Endothelial cell (in vitro differentiated cells): ENCODE data around the gene ESYT1. TPM values are rescaled to one million over a fixed set of nuclear protein-coding genes. Genes with fewer than 3 reads are reported as not detected.

Experiments
- DNase-seq: peaks from one replicate; pipeline ENCODE4 v3.0.0; 2021; ENCODE audit warnings: low spot score
- H3K27ac Mint-ChIP-seq: one replicate; pipeline ENCODE4 v1.8.0; 2021; ENCODE audit warnings: mixed read lengths, inconsistent platforms; ENCODE audit not compliant: unreplicated experiment
- H3K27me3 Mint-ChIP-seq: one replicate; pipeline ENCODE4 v1.8.0; 2021; ENCODE audit warnings: mild to moderate bottlenecking, moderate library complexity, mixed read lengths, inconsistent platforms; ENCODE audit not compliant: unreplicated experiment
- H3K36me3 Mint-ChIP-seq: one replicate; pipeline ENCODE4 v1.8.0; 2021; ENCODE audit warnings: mild to moderate bottlenecking, low read depth, mixed read lengths, inconsistent platforms; ENCODE audit not compliant: unreplicated experiment
- H3K4me1 Mint-ChIP-seq: one replicate; pipeline ENCODE4 v1.8.0; 2021; ENCODE audit warnings: mild to moderate bottlenecking, mixed read lengths, inconsistent platforms; ENCODE audit not compliant: unreplicated experiment
- H3K4me3 Mint-ChIP-seq: one replicate; pipeline ENCODE4 v1.8.0; 2021; ENCODE audit warnings: mild to moderate bottlenecking, mixed read lengths, inconsistent platforms; ENCODE audit not compliant: unreplicated experiment
- H3K9me3 Mint-ChIP-seq: one replicate; pipeline ENCODE4 v1.8.0; 2021; ENCODE audit warnings: mixed read lengths, inconsistent platforms; ENCODE audit not compliant: unreplicated experiment
- CTCF ChIP-seq: fragments of 200-600 bp; sonication (generic); IDR thresholded peaks from one replicate; pipeline ENCODE4 v1.5.0; 2021; ENCODE audit warnings: antibody characterized with exemption; ENCODE audit not compliant: unreplicated experiment
- total RNA-seq: library from RNA; stranded (reverse); fragmentation: NEBNext Ultra II Directional; extraction: Animal tissue kit (Norgen Biotek cat#: 25700); gene quantifications from one replicate; pipeline ENCODE4 v1.2.1, GENCODE V29; 2021; ENCODE audit not compliant: unreplicated experiment

ESYT1 gene
- total RNA-seq, 1 donor from 2014 or later, result 302 TPM

GRCh38 chr12:56102683-56103065 lies 25.4 kb upstream of the ESYT1 start:
- Mint-ChIP-seq H3K36me3 (peaks cover 11% of the 10 kb centered on the region), H3K9me3 (no peaks in the 10 kb centered on the region), H3K27ac (peak overlapping the region; percentile 78), H3K4me1 (peaks cover 27% of the 10 kb centered on the region), H3K4me3 (no peak overlapping the region), H3K27me3 (peaks cover 3% of the 10 kb centered on the region)
- TF ChIP-seq CTCF, result no peak
- no peak for DNase-seq

GRCh38 chr12:56103066-56103711 lies 24.9 kb upstream of the ESYT1 start:
- Mint-ChIP-seq H3K9me3 (no peaks in the 10 kb centered on the region), H3K27me3 (peaks cover 5% of the 10 kb centered on the region), H3K4me3 (peak overlapping the region; percentile 100), H3K4me1 (peaks cover 27% of the 10 kb centered on the region), H3K27ac (peak overlapping the region; percentile 78), H3K36me3 (peaks cover 11% of the 10 kb centered on the region)
- no peak for TF ChIP-seq CTCF
- DNase-seq, result no peak

GRCh38 chr12:56103823-56104108 lies 24.3 kb upstream of the ESYT1 start:
- Mint-ChIP-seq H3K36me3 (peaks cover 11% of the 10 kb centered on the region), H3K4me1 (peaks cover 27% of the 10 kb centered on the region), H3K9me3 (no peaks in the 10 kb centered on the region), H3K27me3 (peaks cover 6% of the 10 kb centered on the region), H3K27ac (peak overlapping the region; percentile 93), H3K4me3 (peak overlapping the region; percentile 100)
- no peak for TF ChIP-seq CTCF
- no peak for DNase-seq

DNA sequence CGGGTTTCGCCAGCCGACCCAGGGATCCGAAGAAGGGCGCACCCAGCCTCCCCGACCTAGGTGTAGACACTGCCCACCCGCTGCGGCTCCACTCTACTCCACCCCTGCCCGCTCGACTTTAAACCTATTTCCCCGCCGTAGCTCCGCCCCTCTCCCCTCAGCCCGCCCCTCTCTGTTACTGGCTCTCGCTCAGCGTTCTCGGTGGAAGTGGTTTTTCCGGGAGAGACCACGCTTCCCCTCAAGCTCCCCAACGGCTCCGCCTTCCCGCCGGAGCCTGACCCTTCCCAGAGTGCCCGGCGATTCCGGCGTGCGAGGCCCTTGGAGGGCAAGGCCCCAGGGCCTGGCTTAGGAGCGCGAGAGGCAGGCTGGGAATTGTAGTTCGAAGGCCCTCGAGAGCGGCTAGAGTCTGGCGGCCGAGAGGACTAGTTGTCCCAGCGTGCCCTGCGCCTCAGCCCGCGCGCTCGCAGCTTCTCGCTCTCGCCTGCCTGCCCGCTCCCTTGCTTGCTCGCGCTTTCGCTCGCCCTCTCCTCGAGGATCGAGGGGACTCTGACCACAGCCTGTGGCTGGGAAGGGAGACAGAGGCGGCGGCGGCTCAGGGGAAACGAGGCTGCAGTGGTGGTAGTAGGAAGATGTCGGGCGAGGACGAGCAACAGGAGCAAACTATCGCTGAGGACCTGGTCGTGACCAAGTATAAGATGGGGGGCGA lies 23.8 kb upstream of the ESYT1 start, which contains the start of gene PA2G4:
Gene PA2G4 (plus strand): TSS at position 451 of the 706 bp plus-strand sequence. CDS start 179 bp downstream, at position 630.
- H3K36me3 Mint-ChIP-seq, result peaks cover 11% of the 10 kb centered on the region
- TF ChIP-seq CTCF, result no peak

More for the DNA sequence above, 23.8 kb upstream of the ESYT1 start, which contains the start of gene PA2G4:
- peaks cover 27% of the 10 kb centered on the region for H3K4me1 Mint-ChIP-seq
- peak within 1 kb of the TSS; percentile 93 for H3K27ac Mint-ChIP-seq
- no peaks in the 10 kb centered on the region for H3K9me3 Mint-ChIP-seq
- peak within 1 kb of the TSS; percentile 100 for H3K4me3 Mint-ChIP-seq
- H3K27me3 Mint-ChIP-seq, result peaks cover 6% of the 10 kb centered on the region
- peak; percentile 97 for DNase-seq
